ENCODE measurements around the gene NECTIN4.

- TF ChIP-seq CTCF (IDR thresholded peaks at IDR 0.05; ENCODE audit: low read length) (no peak), EZH2 (optimal IDR thresholded peaks at IDR 0.05; ENCODE audit: low read depth, low read length) (no peak)
These were observed 44.8 kb downstream of the NECTIN4 start for GRCh38 chr1:161044535-161044907.

Data from MM.1S (cell line).